GM21723 (cell line): ENCODE results near the gene NUBP2.
A peak's percentile ranks its signal among the peaks of the same experiment; 100 is the strongest.

Experiments
- ATAC-seq: cut with Tn5 transposase; IDR thresholded peaks from one replicate; pipeline ENCODE4 v1.9.1; 2021; ENCODE audit warnings: mild to moderate bottlenecking, moderate library complexity; ENCODE audit not compliant: unreplicated experiment

NUBP2 gene, protein sequence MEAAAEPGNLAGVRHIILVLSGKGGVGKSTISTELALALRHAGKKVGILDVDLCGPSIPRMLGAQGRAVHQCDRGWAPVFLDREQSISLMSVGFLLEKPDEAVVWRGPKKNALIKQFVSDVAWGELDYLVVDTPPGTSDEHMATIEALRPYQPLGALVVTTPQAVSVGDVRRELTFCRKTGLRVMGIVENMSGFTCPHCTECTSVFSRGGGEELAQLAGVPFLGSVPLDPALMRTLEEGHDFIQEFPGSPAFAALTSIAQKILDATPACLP

DNA sequence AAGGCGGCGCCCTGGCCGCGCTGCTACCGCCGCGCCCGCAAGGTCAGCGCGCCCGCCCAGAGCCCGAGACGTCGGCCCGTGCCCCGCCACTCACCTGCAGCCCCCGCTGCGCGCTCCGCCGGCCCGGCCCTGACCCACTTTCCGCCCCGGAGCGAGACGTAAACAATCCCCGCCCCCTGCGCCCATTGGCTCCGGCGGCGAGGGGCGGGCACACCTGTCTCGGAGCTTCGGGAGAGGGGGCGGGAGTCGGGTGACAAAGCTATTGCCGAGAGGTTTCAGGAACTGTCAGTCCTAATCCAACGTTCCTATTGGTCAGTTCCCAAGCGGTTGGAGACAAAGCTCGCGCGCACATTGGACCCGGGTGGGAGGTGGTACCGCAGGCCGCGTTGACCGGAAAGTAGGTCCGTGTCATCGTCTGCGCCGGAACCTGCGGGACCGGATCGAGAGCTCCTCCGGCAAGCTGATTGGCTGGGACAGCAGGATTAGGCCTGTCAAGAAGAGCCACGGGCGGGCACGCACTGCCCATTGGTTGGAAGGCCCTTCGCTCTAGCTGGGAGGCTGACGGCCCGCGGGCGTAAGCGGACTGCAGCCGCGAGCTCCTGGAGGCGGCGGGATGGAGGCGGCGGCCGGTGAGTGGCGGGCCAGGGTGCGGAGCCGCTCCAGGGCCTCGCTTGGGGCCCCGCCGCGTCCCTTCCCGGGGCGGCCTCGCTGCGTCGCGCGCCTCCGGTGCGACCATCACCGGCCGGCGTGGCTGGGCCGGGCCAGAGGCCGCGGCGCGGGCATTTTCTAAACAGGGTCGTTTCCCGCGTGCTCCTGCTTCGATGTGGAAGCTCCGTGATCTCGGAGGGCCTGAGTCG is at the start of gene NUBP2, which contains the start of gene SPSB3:
NUBP2 (plus strand) TSS at position 553 of the 857 bp plus-strand sequence; CDS start at position 614, 61 bp downstream.
SPSB3 (minus strand) TSS at position 164 of the 857 bp plus-strand sequence. CDS start 1,088 bp downstream, outside the sequence.
- ATAC-seq: peak; percentile 83

DNA sequence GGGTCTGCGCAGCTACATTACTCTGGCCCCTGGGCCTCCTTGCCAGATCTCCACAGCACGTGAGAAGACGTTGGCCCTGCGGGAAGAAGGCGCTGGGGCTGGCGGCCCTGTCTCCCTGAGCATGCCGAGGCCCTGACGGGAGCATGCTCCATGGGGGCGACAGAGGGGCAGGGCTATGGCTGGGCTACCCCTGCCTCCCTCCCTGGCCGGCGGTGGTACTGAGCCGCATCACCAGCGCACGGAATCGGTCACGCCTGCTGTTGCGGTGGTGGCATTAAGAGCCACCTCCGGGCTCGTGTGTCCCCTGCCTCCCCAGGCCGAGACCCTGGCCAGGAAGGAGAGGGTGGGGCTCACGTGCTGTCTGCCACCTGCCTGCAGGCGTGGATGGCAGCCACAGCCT is 48.6 kb upstream of the NUBP2 start:
- ATAC-seq: no peak

DNA sequence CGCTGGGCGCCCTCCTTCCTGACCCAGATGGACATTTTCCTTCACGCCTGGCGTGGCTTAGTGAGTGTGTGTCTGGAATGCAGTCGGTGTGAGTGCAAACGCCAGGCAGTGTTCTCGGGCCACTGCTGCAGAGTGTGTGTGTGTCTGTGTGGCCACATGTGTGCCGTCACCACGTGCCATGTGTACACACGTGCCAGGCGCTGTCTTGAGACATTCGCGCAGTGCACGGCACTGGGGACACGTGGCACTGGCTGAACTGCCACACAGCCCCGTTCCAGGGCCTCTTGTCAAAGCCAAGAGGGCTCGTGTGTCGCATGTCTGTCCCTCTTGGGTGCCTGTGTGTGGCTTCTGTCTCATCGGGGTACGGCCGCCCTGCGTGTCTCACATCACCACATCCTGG is 47.9 kb upstream of the NUBP2 start:
- no peak for ATAC-seq

DNA sequence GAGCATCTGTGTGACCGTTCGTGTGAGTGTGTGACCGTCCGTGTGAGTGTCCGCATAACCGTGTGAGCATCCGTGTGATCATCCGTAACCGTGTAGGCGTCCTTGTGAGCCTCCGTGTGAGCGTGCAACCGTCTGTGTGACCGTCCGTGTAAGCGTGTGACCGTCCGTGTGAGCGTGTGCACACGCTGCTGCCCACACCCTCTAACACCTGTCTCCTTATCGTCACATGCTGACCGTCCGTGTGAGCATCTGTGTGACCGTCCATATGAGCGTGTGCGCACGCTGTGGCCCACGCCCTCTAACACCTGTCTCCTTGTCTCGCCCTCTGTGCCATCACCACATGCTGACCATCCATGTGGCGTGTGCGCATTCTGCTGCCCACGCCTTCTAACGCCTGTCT is 42.5 kb upstream of the NUBP2 start:
- no peak for ATAC-seq

DNA sequence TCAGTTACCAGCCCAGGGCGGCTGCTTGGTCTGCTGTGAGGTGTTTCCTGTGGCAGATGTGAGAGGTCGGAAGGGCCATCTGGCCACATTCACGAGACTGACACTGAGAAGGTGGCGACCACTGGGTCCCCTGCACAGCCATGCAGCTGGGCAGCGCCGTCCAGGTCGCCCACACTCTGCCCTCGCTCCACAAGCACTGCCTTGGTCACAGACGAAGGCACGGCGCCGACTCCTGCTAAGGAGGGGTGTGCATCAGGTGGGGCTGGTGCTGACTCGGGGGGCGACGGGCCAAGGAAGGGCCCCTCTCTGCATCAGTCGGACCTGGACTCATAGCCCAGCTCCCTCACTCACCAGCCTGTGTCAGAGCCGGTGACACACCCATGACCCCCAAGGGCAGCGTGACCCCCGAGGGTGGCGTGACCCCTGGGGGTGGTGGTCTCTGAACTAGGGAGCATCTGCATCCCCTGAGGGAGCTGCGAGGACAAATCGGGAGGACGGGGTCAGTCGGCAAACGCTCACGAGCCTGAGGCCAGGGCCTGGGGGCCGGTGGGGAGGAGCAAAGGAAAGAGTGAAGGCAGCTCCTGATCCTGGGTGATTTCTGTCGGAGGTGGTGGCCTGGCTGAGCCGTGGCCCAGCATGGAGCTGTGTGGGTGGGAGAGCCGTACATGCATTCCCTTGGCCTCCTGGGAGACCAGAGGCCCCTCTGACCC is 41.8 kb upstream of the NUBP2 start:
- ATAC-seq: no peak

DNA sequence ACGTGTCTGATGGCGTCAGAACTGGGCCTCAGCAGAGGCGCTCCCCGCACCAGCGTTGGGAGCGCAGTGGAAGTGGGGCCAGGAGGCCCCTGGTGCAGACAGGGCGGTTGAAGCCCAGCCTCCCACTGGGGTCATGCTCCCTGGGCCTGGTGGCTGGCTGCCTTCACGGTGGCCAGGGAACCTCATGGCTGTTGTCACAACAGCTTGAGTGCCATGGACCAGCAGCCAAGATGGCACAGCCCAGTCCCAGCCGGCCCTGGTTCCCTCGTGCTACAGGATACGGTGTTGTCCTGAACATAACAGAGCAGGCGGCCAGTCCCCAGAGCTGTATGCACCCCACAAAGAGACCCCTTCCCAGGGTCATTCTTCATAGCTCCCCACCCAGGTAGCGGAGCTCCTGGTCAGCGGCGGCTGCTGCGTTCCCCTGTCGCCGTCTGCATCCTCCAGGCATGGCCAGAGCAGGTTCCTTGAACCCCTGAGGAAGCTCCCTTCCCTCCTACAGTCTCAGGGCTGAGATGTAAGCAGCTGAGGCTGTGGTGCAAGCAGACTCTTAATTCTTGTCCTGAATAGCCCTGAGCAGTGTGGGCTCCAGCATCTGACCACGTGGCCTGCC is 41.1 kb upstream of the NUBP2 start:
- no peak for ATAC-seq

DNA sequence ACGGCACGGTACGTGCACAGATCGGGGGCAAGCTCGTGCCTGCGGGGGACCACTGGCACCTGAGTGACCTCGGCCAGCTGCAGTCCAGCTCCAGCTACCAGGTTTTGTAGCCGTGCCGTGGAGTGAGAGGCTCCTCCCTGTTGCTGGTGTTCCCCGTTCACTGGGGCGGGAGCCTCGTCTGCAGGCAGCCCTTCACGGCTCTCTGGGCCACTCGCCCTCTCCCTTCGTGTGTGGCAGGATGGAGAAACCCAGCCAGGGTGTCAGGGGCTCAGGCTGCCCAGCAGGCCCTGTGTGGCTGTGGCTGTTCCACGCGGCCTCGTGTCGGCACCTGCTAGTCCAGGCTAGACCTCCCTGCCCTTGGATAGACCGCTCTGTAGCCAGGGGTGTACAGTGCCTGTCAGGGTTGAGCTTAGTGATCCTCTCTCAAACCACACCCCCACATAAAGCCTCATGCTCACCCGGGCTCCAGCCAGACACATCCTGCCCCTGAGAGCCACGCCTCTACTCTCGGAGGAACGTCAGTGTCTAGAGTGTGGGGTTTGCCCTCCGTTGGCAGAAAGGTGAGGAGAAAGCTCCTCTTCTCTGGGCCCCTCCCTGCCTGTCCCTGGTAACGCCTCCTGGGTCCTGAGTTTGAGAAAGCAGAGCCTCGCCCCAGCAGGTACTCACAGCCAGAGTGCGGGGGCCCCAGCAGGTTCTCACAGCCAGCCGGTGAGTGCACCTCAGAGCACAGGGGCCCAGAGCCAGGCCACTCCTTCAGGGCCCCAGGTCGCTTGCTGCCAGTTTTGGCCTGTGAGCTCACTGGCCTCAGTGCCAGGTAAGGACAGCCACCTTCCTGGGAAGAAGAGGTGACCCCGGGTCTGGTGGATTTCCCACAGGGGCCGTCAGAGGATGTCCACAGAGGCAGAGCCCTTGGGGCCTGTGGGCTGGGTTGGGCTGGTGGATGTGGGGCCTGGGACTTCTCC is 39.1 kb upstream of the NUBP2 start:
- ATAC-seq: no peak

DNA sequence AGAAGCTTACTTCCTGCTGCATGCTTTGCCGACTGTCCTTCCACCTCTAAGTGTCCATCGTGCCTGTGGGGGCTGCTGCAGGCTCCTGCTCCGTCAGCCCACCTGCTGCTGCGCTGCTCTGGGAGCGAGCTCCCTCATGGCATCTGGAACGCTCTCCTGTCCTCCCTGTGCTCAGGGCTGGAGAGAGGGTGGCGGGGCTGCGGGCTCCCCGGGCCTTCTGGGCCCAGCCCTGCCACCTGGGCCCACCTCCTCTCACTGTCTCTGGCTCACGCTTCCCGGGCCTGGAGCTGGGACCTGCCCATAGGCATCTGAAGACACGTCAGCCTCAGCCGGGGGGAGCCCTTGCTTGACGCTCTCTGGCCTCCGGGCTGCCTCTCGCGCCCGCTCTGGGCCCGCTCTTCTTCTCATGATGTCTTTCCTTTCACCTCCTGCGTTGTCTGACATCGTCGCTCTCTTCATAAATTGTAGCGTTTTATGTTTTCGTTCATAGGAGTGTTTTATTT is 38.4 kb upstream of the NUBP2 start:
- no peak for ATAC-seq

DNA sequence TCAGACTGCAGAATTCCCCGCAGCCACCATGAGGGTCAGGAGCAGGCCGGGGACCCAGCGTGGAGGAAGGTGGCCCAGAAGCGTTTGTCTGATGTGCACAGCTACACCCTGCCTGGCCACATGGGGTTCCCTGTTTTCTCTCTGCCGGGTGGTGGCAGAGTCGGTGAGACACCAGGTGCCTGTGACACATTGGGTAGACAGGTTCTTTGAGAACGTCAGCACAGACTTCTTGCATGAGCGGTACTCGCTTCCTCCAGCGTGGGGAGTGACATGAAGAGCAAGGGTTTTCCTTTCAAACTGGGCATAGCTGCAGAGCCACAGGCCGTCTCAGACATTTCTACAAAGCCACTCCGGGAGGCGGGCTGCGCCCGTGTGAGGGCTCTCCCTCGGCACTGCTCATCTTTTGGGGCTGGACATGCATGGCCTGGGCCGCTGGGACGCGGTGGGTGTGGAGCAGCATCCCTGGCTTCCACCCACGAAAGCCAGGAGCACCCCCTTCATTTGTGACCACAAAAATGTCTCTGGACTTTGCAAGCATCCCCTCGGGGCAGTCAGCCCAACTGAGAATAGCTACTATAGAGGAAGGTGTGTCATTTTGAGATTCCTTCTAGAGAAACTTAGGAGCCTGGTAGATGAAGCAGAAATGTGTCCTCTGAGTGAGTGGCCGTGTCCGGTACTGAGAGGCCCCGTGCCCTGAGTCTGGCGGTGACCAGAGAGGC is 37.4 kb upstream of the NUBP2 start:
- no peak for ATAC-seq

DNA sequence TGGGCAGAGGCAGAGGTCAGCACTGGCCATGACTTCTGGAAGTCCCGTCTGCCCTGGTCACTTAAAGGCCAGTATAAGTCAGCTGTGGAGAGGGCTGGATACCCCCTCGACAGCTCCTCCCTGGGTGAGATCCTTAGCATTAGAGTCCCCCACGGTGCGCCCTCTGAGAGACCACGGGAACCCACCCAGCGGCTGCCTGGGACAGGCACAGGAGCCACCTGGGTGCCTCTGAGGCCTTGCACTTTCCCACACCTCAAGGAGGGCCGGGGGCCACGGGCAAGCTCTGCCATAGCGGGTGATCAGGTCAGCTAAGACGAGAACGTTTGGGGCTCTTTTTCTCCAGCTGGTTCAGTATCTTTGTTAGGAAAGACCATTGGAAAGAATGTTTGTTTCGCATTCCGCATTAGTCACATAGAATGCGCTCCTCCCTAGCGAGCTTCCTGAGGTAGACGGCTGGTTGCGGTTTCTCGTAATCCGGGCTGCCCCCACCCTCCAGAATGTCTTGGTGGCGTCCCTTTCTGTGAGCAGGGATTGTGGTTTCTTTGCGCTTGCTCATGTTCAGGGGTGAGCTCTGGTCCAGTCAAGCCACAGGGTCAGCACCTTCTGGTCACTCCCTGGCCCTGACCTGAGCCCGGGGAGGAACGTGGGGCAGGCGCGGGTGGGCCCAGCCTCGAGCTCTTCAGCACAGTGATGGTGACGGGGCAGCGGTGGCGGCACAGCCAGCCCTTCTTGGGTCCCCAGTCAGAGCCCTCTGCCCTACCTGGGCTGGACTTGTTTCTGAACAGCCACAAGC is 36.7 kb upstream of the NUBP2 start:
- no peak for ATAC-seq

DNA sequence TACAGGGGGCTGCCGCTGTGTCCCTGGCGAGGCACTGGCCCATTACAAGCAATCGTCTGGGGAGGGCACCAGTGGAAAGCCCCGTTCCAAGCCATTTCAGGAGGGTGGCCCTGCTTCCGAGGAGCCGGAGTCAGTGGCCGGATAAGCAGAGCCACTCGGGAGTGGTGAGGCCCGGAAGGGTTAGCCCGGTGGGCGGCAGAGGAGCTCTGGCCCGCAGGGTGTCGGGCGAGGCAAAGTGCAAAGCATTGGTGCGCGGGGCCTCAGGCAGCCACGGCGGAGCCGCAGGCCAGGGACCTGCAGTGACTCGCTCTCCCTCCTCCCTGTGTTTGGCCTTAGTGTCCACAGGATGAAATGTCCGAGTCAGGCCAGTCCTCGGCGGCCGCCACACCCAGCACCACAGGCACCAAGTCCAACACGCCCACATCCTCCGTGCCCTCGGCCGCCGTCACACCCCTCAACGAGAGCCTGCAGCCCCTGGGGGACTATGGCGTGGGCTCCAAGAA is 36.0 kb upstream of the NUBP2 start:
- ATAC-seq: no peak

DNA sequence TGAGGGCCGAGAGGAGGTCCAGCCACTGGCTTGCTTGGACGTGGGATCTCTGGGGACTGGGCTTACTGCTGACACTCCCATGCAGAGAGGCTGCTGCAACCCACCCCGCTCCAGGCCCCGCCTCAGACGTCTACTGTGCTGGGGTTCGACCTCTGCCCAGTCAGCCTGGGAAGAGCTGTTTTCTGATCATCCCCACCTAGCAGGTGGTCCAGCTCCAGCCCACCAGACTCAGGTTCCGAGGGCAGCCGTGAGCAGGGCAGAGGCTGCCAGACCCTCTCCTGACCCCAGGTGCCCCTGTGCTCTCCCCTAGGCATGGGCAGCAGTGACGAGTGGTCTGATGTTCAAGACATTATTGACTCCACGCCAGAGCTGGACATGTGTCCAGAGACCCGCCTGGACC is 34.8 kb upstream of the NUBP2 start:
- ATAC-seq: no peak

DNA sequence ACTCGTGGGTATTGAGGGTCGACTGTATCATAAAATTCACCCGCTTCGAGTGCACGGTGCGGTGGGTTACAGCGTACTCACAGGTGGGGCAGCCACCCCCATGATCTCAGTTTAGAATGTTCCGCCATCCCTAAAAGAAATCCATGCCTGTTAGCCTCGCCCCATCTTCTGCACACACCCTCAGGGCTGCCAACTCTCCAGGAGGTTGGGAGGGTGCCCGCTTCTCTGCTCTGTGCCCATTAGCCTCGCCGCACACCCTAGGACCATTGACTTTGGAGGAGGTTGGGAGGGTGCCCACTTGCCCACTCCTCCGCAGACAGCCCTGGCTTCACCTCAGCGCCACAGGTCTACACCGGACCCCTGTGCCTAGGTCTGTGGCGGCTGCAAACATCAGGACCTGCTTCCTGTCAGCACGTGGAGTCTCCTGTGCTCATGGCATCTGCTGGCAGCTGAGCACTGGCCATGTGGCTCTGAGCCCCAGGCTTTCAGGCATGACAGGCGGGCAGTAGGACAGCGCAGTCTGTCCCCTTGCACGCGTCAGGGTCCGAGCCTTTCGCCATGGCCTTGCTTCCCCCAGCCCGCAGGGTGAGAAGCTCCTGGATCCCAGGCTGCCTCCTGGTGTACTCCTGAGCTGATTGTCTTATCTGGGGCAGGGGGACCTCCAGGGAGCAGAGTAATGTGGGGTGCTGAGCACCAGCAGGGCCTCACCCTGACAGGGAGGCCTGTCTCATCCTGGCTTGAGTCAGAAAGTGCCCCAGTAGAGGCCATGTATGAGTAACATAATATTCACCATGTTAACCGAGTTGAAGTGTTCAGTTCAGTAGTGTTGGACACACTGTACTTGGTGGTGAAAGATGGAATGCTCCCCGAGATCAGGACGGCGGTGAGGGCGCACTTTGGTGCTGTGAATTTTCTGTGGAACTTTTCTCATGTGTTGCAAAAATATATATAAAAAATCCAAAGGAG is 33.3 kb upstream of the NUBP2 start:
- no peak for ATAC-seq

DNA sequence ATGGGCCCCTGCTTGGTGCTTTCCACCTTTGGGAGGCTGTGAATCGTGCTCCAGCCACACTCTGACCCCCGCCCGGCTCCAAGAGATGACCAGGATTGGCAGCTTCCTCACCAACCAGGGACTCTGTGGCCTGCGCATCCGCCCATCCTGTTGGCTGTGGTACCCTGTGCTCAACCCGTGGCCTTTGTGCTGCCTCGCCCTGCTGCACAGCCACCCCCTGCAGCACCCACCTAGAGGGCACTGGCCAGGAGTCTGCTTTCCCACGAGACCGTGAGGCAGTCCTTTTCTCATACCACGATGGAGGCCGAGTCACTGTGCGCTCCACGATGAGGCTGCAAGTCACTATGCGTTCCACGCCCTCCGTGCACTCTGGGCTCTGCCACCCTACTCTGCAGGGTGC is 30.8 kb upstream of the NUBP2 start:
- no peak for ATAC-seq

DNA sequence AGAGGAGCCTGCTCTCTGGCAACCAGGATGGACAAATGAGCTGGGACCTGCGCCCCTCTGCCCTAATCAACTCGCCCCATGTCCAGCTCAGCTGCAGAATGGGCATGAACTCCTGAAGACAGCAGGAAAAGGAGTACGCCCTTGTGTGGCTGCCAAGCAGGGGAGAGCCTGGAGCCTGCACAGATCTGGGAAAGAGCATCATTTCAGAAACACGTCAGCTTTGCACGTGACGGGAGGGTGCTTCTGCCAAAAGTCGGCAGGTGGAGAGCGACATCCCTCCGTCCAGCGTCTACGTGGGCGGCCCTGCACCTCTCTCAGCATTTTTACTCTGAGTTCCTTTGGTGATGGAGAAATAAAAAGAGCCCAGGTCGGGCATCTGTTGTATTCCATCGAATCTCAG is 29.9 kb upstream of the NUBP2 start:
- ATAC-seq: no peak

DNA sequence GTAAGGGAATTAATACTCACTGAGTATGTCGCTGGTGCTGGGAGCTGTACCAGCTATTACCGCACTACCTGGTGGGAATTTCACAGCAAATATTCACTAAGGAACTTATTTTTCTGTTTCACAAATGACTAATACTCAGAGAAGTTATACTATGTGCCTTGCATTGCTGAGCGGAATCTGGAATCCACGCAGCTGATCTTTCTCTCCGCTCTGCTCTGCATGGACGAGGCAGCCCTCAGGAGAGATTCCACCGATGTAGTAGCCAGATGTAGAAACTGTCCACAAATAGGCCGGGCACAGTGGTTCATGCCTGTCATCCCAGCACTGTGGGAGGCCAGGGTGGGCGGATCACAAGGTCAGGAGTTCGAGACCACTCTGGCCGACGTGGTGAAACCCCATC is 28.6 kb upstream of the NUBP2 start:
- ATAC-seq: no peak
